Naive B cell (primary cell): ENCODE data around the gene PTPRT. TPM values are rescaled to one million over a fixed set of nuclear protein-coding genes. Genes with fewer than 3 reads are reported as not detected.

Experiments used
- ATAC-seq, 2 donors: fragments of 150-1000 bp; cut with Tn5 transposase; 2 replicates each; pipeline ENCODE4 v1.10.0; 2021; ENCODE audit warnings: low read depth in 2 of 2, mild to moderate bottlenecking in 2 of 2, moderate library complexity in 2 of 2
- DNase-seq: peaks from one replicate; pipeline ENCODE4 v3.0.0; 2022
- H3K27ac Mint-ChIP-seq, 6 donors: one replicate each; pipeline ENCODE4 v1.8.0; 2020 to 2022; ENCODE audit warnings: mild to moderate bottlenecking in 6 of 6, mixed read lengths in 6 of 6, moderate library complexity in 5 of 6, inconsistent platforms in 2 of 6
- H3K27me3 Mint-ChIP-seq, 3 donors: one replicate each; pipeline ENCODE4 v1.8.0; 2021 to 2022; ENCODE audit warnings: mixed read lengths in 3 of 3, mild to moderate bottlenecking in 1 of 3
- H3K36me3 Mint-ChIP-seq, 2 donors: one replicate each; pipeline ENCODE4 v1.8.0; 2020 to 2022; ENCODE audit warnings: mixed read lengths in 2 of 2, inconsistent platforms in 1 of 2, mild to moderate bottlenecking in 1 of 2
- H3K4me1 Mint-ChIP-seq, 3 donors: one replicate each; pipeline ENCODE4 v1.8.0; 2020 to 2022; ENCODE audit warnings: mixed read lengths in 3 of 3, inconsistent platforms in 1 of 3, mild to moderate bottlenecking in 1 of 3, moderate library complexity in 1 of 3
- H3K4me3 Mint-ChIP-seq, 8 donors: one replicate each; pipeline ENCODE4 v1.8.0; 2020 to 2022; ENCODE audit warnings: mild to moderate bottlenecking in 8 of 8, mixed read lengths in 8 of 8, moderate library complexity in 8 of 8, inconsistent platforms in 2 of 8
- H3K9me3 Mint-ChIP-seq, 7 donors: one replicate each; pipeline ENCODE4 v1.8.0; 2020 to 2022; ENCODE audit warnings: mixed read lengths in 7 of 7, mild to moderate bottlenecking in 5 of 7, inconsistent platforms in 2 of 7, moderate library complexity in 1 of 7
- polyA plus RNA-seq, 6 donors: library from polyadenylated mRNA; unstranded; fragments of 300-500 nt; fragmentation: Illumina TruSeq; gene quantifications; one replicate each; pipeline ENCODE4 v1.2.3, GENCODE V29; 2021; ENCODE audit warnings: low read depth in 6 of 6

Gene PTPRT
- polyA plus RNA-seq, 6 donors from 2014 or later: not detected

- Mint-ChIP-seq H3K27me3 (peaks cover 0 to 12% (median 6%) of the 10 kb centered on the region in 3 donors), H3K4me3 (no peak overlapping the region), H3K4me1 (no peaks in the 10 kb centered on the region), H3K27ac (no peak overlapping the region), H3K36me3 (no peaks in the 10 kb centered on the region), H3K9me3 (peaks cover 0 to 9% (median 3%) of the 10 kb centered on the region in 7 donors)
- ATAC-seq (no peak), DNase-seq (no peak)
Observed at GRCh38 chr20:42544926-42545325, 644.8 kb downstream of the PTPRT start.

- Mint-ChIP-seq H3K36me3 (no peaks in the 10 kb centered on the region), H3K4me1 (no peaks in the 10 kb centered on the region), H3K27me3 (peaks cover 0 to 4% (median 0%) of the 10 kb centered on the region in 3 donors), H3K9me3 (peaks cover 0 to 2% (median 0%) of the 10 kb centered on the region in 7 donors), H3K4me3 (no peak overlapping the region), H3K27ac (no peak overlapping the region)
- DNase-seq (no peak), ATAC-seq (no peak)
Observed at GRCh38 chr20:42532831-42533230, 656.9 kb downstream of the PTPRT start.

GRCh38 chr20:42531508-42531961, 658.2 kb downstream of the PTPRT start:
- no peak for DNase-seq
- no peak overlapping the region for H3K4me3 Mint-ChIP-seq
- no peaks in the 10 kb centered on the region for H3K4me1 Mint-ChIP-seq
- H3K27me3 Mint-ChIP-seq: peaks cover 0 to 4% (median 0%) of the 10 kb centered on the region in 3 donors
- H3K27ac Mint-ChIP-seq: no peak overlapping the region
- ATAC-seq: no peak
- peaks cover 0 to 2% (median 0%) of the 10 kb centered on the region in 7 donors for H3K9me3 Mint-ChIP-seq
- no peaks in the 10 kb centered on the region for H3K36me3 Mint-ChIP-seq

GRCh38 chr20:42530855-42531448, 658.8 kb downstream of the PTPRT start:
- H3K4me3 Mint-ChIP-seq: no peak overlapping the region
- H3K36me3 Mint-ChIP-seq: no peaks in the 10 kb centered on the region
- peaks cover 0 to 4% (median 0%) of the 10 kb centered on the region in 3 donors for H3K27me3 Mint-ChIP-seq
- no peak for ATAC-seq
- no peaks in the 10 kb centered on the region for H3K4me1 Mint-ChIP-seq
- peaks cover 0 to 2% (median 0%) of the 10 kb centered on the region in 7 donors for H3K9me3 Mint-ChIP-seq
- DNase-seq: no peak
- no peak overlapping the region for H3K27ac Mint-ChIP-seq

GRCh38 chr20:42530191-42530590, 659.5 kb downstream of the PTPRT start:
- no peak for DNase-seq
- Mint-ChIP-seq H3K4me3 (no peak overlapping the region), H3K4me1 (no peaks in the 10 kb centered on the region), H3K9me3 (peaks cover 0 to 3% (median 0%) of the 10 kb centered on the region in 7 donors), H3K27ac (no peak overlapping the region), H3K36me3 (no peaks in the 10 kb centered on the region), H3K27me3 (peaks cover 0 to 4% (median 0%) of the 10 kb centered on the region in 3 donors)
- ATAC-seq: no peak

- Mint-ChIP-seq H3K36me3 (no peaks in the 10 kb centered on the region), H3K27me3 (no peaks in the 10 kb centered on the region), H3K9me3 (peaks cover 0 to 16% (median 0%) of the 10 kb centered on the region in 7 donors), H3K4me1 (no peaks in the 10 kb centered on the region), H3K4me3 (no peak overlapping the region), H3K27ac (no peak overlapping the region)
- DNase-seq (no peak), ATAC-seq (no peak)
Observed at GRCh38 chr20:42524058-42524457, 665.6 kb downstream of the PTPRT start.

- Mint-ChIP-seq H3K4me3 (no peak overlapping the region), H3K9me3 (peaks cover 0 to 20% (median 2%) of the 10 kb centered on the region in 7 donors), H3K27me3 (no peaks in the 10 kb centered on the region), H3K36me3 (no peaks in the 10 kb centered on the region), H3K27ac (no peak overlapping the region), H3K4me1 (no peaks in the 10 kb centered on the region)
- DNase-seq: no peak
- no peak for ATAC-seq
Observed at GRCh38 chr20:42516692-42517091, 673.0 kb downstream of the PTPRT start.

- Mint-ChIP-seq H3K4me1 (no peaks in the 10 kb centered on the region), H3K27me3 (no peaks in the 10 kb centered on the region), H3K27ac (no peak overlapping the region), H3K36me3 (no peaks in the 10 kb centered on the region), H3K9me3 (peaks cover 0 to 11% (median 2%) of the 10 kb centered on the region in 7 donors), H3K4me3 (no peak overlapping the region)
- no peak for DNase-seq
- ATAC-seq: no peak
Observed at GRCh38 chr20:42510686-42511085, 679.0 kb downstream of the PTPRT start.

GRCh38 chr20:42507874-42508273, 681.8 kb downstream of the PTPRT start:
- peaks cover 0 to 18% (median 5%) of the 10 kb centered on the region in 7 donors for H3K9me3 Mint-ChIP-seq
- no peak overlapping the region for H3K27ac Mint-ChIP-seq
- no peaks in the 10 kb centered on the region for H3K36me3 Mint-ChIP-seq
- H3K4me3 Mint-ChIP-seq: no peak overlapping the region
- DNase-seq (no peak), ATAC-seq (no peak)
- no peaks in the 10 kb centered on the region for H3K4me1 Mint-ChIP-seq
- no peaks in the 10 kb centered on the region for H3K27me3 Mint-ChIP-seq

- Mint-ChIP-seq H3K36me3 (no peaks in the 10 kb centered on the region), H3K4me1 (no peaks in the 10 kb centered on the region), H3K27ac (no peak overlapping the region), H3K4me3 (no peak overlapping the region), H3K27me3 (no peaks in the 10 kb centered on the region), H3K9me3 (peaks cover 0 to 18% (median 5%) of the 10 kb centered on the region in 7 donors)
- ATAC-seq (no peak), DNase-seq (no peak)
Observed at GRCh38 chr20:42506397-42506796, 683.3 kb downstream of the PTPRT start.

- Mint-ChIP-seq H3K36me3 (no peaks in the 10 kb centered on the region), H3K27ac (no peak overlapping the region), H3K4me1 (no peaks in the 10 kb centered on the region), H3K27me3 (no peaks in the 10 kb centered on the region), H3K9me3 (peaks cover 0 to 18% (median 5%) of the 10 kb centered on the region in 7 donors), H3K4me3 (no peak overlapping the region)
- DNase-seq: no peak
- no peak for ATAC-seq
Observed at GRCh38 chr20:42502591-42502990, 687.1 kb downstream of the PTPRT start.

GRCh38 chr20:42496595-42496994, 693.1 kb downstream of the PTPRT start:
- Mint-ChIP-seq H3K36me3 (no peaks in the 10 kb centered on the region), H3K4me1 (no peaks in the 10 kb centered on the region), H3K27ac (no peak overlapping the region), H3K27me3 (no peaks in the 10 kb centered on the region), H3K4me3 (no peak overlapping the region), H3K9me3 (peaks cover 0 to 7% (median 0%) of the 10 kb centered on the region in 7 donors)
- ATAC-seq (no peak), DNase-seq (no peak)

- Mint-ChIP-seq H3K4me1 (no peaks in the 10 kb centered on the region), H3K4me3 (no peak overlapping the region), H3K27me3 (no peaks in the 10 kb centered on the region), H3K27ac (no peak overlapping the region), H3K36me3 (no peaks in the 10 kb centered on the region), H3K9me3 (peaks cover 0 to 7% (median 0%) of the 10 kb centered on the region in 7 donors)
- no peak for ATAC-seq
- no peak for DNase-seq
Observed at GRCh38 chr20:42494290-42494689, 695.4 kb downstream of the PTPRT start.

- ATAC-seq (no peak), DNase-seq (no peak)
- H3K4me1 Mint-ChIP-seq: no peaks in the 10 kb centered on the region
- H3K4me3 Mint-ChIP-seq: no peak overlapping the region
- no peaks in the 10 kb centered on the region for H3K36me3 Mint-ChIP-seq
- H3K27ac Mint-ChIP-seq: no peak overlapping the region
- H3K9me3 Mint-ChIP-seq: peaks cover 0 to 7% (median 0%) of the 10 kb centered on the region in 7 donors
- no peaks in the 10 kb centered on the region for H3K27me3 Mint-ChIP-seq
Observed at GRCh38 chr20:42493001-42493400, 696.7 kb downstream of the PTPRT start.
